Neuronal stem cell (in vitro differentiated cells): ENCODE results near the gene RASA2.
"Not testable (repeated sequence)": the region's sequence is repeated elsewhere in the genome, so short reads cannot be mapped to it uniquely, and the experiment has no call there.

ENCODE experiments used
- DNase-seq: peaks from one replicate; pipeline ENCODE4 v3.0.0-alpha.2; 2013; ENCODE audit warnings: low spot score
- H2AFZ ChIP-seq: one replicate; pipeline ENCODE4 v1.6.1; 2013; ENCODE audit warnings: mild to moderate bottlenecking, low read length, inconsistent platforms
- H2AK5ac ChIP-seq: 2 replicates; pipeline ENCODE4 v1.6.1; 2013; ENCODE audit warnings: low read depth, mild to moderate bottlenecking, inconsistent platforms, low read length, moderate library complexity, mixed read lengths
- H2BK120ac ChIP-seq: 2 replicates; pipeline ENCODE4 v1.6.1; 2013; ENCODE audit warnings: low read depth, mild to moderate bottlenecking, inconsistent platforms, low read length, moderate library complexity, mixed read lengths
- H2BK12ac ChIP-seq: one replicate; pipeline ENCODE4 v1.6.1; 2013; ENCODE audit warnings: low read length, inconsistent platforms
- H2BK15ac ChIP-seq: 2 replicates; pipeline ENCODE4 v1.6.1; 2013; ENCODE audit warnings: mild to moderate bottlenecking, low read length, inconsistent platforms, mixed read lengths
- H2BK5ac ChIP-seq: one replicate; pipeline ENCODE4 v1.6.1; 2013; ENCODE audit warnings: inconsistent platforms, mild to moderate bottlenecking, low read length, moderate library complexity
- H3K14ac ChIP-seq: one replicate; pipeline ENCODE4 v1.6.1; 2013; ENCODE audit warnings: low read length, inconsistent platforms
- H3K18ac ChIP-seq: 2 replicates; pipeline ENCODE4 v1.6.1; 2013; ENCODE audit warnings: low read length, inconsistent platforms
- H3K23ac ChIP-seq: 2 replicates; pipeline ENCODE4 v1.6.1; 2013; ENCODE audit warnings: low read depth, mild to moderate bottlenecking, mixed read lengths, low read length, inconsistent platforms; ENCODE audit not compliant: poor library complexity
- H3K27ac ChIP-seq: replicated peaks from 3 replicates; pipeline ENCODE4 v1.5.1; 2013; ENCODE audit warnings: low read length, inconsistent platforms
- H3K27me3 ChIP-seq, 3 experiments: 2 replicates each; pipeline ENCODE4 v1.6.1; 2013; ENCODE audit warnings: low read length in 3 of 3, mild to moderate bottlenecking in 2 of 3, inconsistent platforms in 1 of 3, low read depth in 1 of 3, mixed read lengths in 1 of 3, moderate library complexity in 1 of 3; ENCODE audit not compliant: control insufficient read depth in 3 of 3, insufficient read depth in 3 of 3
- H3K36me3 ChIP-seq, 2 donors: replicated peaks in 1 of 2; 2 replicates each; pipeline ENCODE4 v1.6.1; 2013; ENCODE audit warnings: low read length in 2 of 2; ENCODE audit not compliant: control insufficient read depth in 2 of 2, insufficient read depth in 2 of 2
- H3K4ac ChIP-seq: 2 replicates; pipeline ENCODE4 v1.6.1; 2013; ENCODE audit warnings: inconsistent platforms, mild to moderate bottlenecking, low read length, moderate library complexity
- H3K4me1 ChIP-seq, 2 donors: 1 replicate in 1 of 2; 2 replicates in 1 of 2; pipeline ENCODE4 v1.6.1; 2013; ENCODE audit warnings: low read length in 2 of 2, low read depth in 1 of 2; ENCODE audit not compliant: control insufficient read depth in 2 of 2, insufficient read depth in 1 of 2
- H3K4me2 ChIP-seq: one replicate; pipeline ENCODE4 v1.6.1; 2013; ENCODE audit warnings: mild to moderate bottlenecking, low read length, inconsistent platforms; ENCODE audit not compliant: insufficient read depth, poor library complexity, severe bottlenecking
- H3K4me3 ChIP-seq, 2 donors: 2 replicates each; pipeline ENCODE4 v1.5.1; 2013; ENCODE audit warnings: low read length in 2 of 2, mild to moderate bottlenecking in 2 of 2, inconsistent platforms in 1 of 2, moderate library complexity in 1 of 2
- H3K79me1 ChIP-seq: one replicate; pipeline ENCODE4 v1.6.1; 2013; ENCODE audit warnings: low read depth, mild to moderate bottlenecking, inconsistent platforms, low read length, moderate library complexity
- H3K9ac ChIP-seq: one replicate; pipeline ENCODE4 v1.6.1; 2013; ENCODE audit warnings: mild to moderate bottlenecking, low read depth, low read length, inconsistent platforms; ENCODE audit not compliant: poor library complexity
- H3K9me3 ChIP-seq, 2 donors: replicated peaks in 1 of 2; 2 replicates each; pipeline versions ENCODE3 to v1.6.1; 2013; ENCODE audit warnings: low read length in 2 of 2, mild to moderate bottlenecking in 2 of 2, inconsistent platforms in 1 of 2, low read depth in 1 of 2, mixed read lengths in 1 of 2, moderate library complexity in 1 of 2; ENCODE audit not compliant: control insufficient read depth in 2 of 2, insufficient read depth in 1 of 2
- H4K8ac ChIP-seq: one replicate; pipeline ENCODE4 v1.6.1; 2013; ENCODE audit warnings: low read depth, mild to moderate bottlenecking, inconsistent platforms, low read length, moderate library complexity
- H4K91ac ChIP-seq: one replicate; pipeline ENCODE4 v1.6.1; 2013; ENCODE audit warnings: low read length, low read depth, mild to moderate bottlenecking, inconsistent platforms; ENCODE audit not compliant: poor library complexity
- WGBS, 2 donors: extraction: QIAGEN DNeasy Blood & Tissue Kit; methylation state at CpG; one replicate each; pipeline ENCODE4 v1.1.7; 2013; ENCODE audit warnings: missing lambda C conversion rate in 2 of 2, mixed read lengths in 1 of 2; ENCODE audit not compliant: insufficient read length in 2 of 2, insufficient replicate concordance in 1 of 2; ENCODE audit errors: extremely low coverage in 2 of 2; 5-methylcytosine and 5-hydroxymethylcytosine counted together

Gene RASA2

GRCh38 chr3:141476033-141476432, 10.8 kb upstream of the RASA2 start:
- Histone ChIP-seq H3K4me2 (no peak overlapping the region), H3K14ac (no peak overlapping the region), H2AK5ac (no peak overlapping the region), H3K9me3 (peaks cover 0 to 5% of the 10 kb centered on the region in 2 donors), H4K8ac (no peak overlapping the region), H2BK5ac (no peak overlapping the region), H3K79me1 (no peaks in the 10 kb centered on the region), H2AFZ (no peak overlapping the region), H3K18ac (no peak overlapping the region), H3K23ac (no peak overlapping the region), H3K36me3 (no peaks in the 10 kb centered on the region), H3K27ac (no peak overlapping the region), H3K4ac (no peak overlapping the region), H2BK15ac (no peak overlapping the region), H3K4me1 (no peaks in the 10 kb centered on the region), H3K27me3 (peaks cover 0 to 23% (median 0%) of the 10 kb centered on the region in 3 experiments), H2BK12ac (no peak overlapping the region), H2BK120ac (no peak overlapping the region), H3K9ac (no peak overlapping the region), H3K4me3 (no peak overlapping the region), H4K91ac (no peak overlapping the region)
- no CpG with 5 or more reads among the region's 2 CpGs for WGBS, 2 donors
- no peak for DNase-seq

- no peaks in the 10 kb centered on the region for H3K9me3 ChIP-seq
- H3K14ac ChIP-seq: no peak overlapping the region
- no peak overlapping the region for H3K4ac ChIP-seq
- no peak overlapping the region for H3K18ac ChIP-seq
- H3K4me1 ChIP-seq: no peaks in the 10 kb centered on the region
- no peak overlapping the region for H4K91ac ChIP-seq
- H2BK15ac ChIP-seq: no peak overlapping the region
- no peak overlapping the region for H2AFZ ChIP-seq
- H3K27me3 ChIP-seq: peaks cover 0 to 28% (median 0%) of the 10 kb centered on the region in 3 experiments
- H3K23ac ChIP-seq: no peak overlapping the region
- no peak overlapping the region for H3K9ac ChIP-seq
- H3K36me3 ChIP-seq: no peaks in the 10 kb centered on the region
- no peaks in the 10 kb centered on the region for H3K79me1 ChIP-seq
- no peak overlapping the region for H2BK5ac ChIP-seq
- no peak overlapping the region for H2BK12ac ChIP-seq
- H3K4me3 ChIP-seq: no peak overlapping the region
- no peak overlapping the region for H3K4me2 ChIP-seq
- no peak for DNase-seq
- no peak overlapping the region for H2AK5ac ChIP-seq
- no peak overlapping the region for H4K8ac ChIP-seq
- no peak overlapping the region for H2BK120ac ChIP-seq
- WGBS, 2 donors: no CpG with 5 or more reads among the region's 4 CpGs
- H3K27ac ChIP-seq: no peak overlapping the region
Observed at GRCh38 chr3:141477224-141477623, 9.6 kb upstream of the RASA2 start.

GRCh38 chr3:141478139-141478538, 8.7 kb upstream of the RASA2 start:
- no peak overlapping the region for H3K14ac ChIP-seq
- no CpG with 5 or more reads among the region's 2 CpGs for WGBS, 2 donors
- no peaks in the 10 kb centered on the region for H3K79me1 ChIP-seq
- no peaks in the 10 kb centered on the region for H3K4me1 ChIP-seq
- H3K4ac ChIP-seq: no peak overlapping the region
- H2BK5ac ChIP-seq: no peak overlapping the region
- DNase-seq: no peak
- H3K18ac ChIP-seq: no peak overlapping the region
- H3K27ac ChIP-seq: no peak overlapping the region
- no peak overlapping the region for H3K9ac ChIP-seq
- no peak overlapping the region for H3K23ac ChIP-seq
- H3K4me3 ChIP-seq: no peak overlapping the region
- no peak overlapping the region for H2BK12ac ChIP-seq
- H4K8ac ChIP-seq: no peak overlapping the region
- no peaks in the 10 kb centered on the region for H3K9me3 ChIP-seq
- H2BK120ac ChIP-seq: no peak overlapping the region
- peaks cover 0 to 29% (median 0%) of the 10 kb centered on the region in 3 experiments for H3K27me3 ChIP-seq
- H3K4me2 ChIP-seq: no peak overlapping the region
- no peak overlapping the region for H2AK5ac ChIP-seq
- H3K36me3 ChIP-seq: no peaks in the 10 kb centered on the region
- no peak overlapping the region for H4K91ac ChIP-seq
- no peak overlapping the region for H2BK15ac ChIP-seq
- H2AFZ ChIP-seq: no peak overlapping the region

GRCh38 chr3:141478840-141479239, 8.0 kb upstream of the RASA2 start:
- H4K91ac ChIP-seq, H3K4ac ChIP-seq, H3K79me1 ChIP-seq, H3K23ac ChIP-seq, H2BK120ac ChIP-seq, H3K9ac ChIP-seq, H2AK5ac ChIP-seq, H2BK5ac ChIP-seq, H3K4me1 ChIP-seq, H3K14ac ChIP-seq, H2BK12ac ChIP-seq, H3K36me3 ChIP-seq, H3K9me3 ChIP-seq, H4K8ac ChIP-seq, H3K4me2 ChIP-seq, H3K4me3 ChIP-seq, H2AFZ ChIP-seq, H3K18ac ChIP-seq, H3K27ac ChIP-seq, DNase-seq, H2BK15ac ChIP-seq: not testable (repeated sequence)
- no CpG with 5 or more reads among the region's 1 CpG for WGBS, 2 donors
- peaks cover 0 to 31% (median 0%) of the 10 kb centered on the region in 3 experiments for H3K27me3 ChIP-seq
